Dermis blood vessel endothelial cell (primary cell): ENCODE results near the gene GBX2. TPM values are rescaled to one million over a fixed set of nuclear protein-coding genes. Genes with fewer than 3 reads are reported as not detected.

Experiments used
- DNase-seq: peaks from one replicate; pipeline ENCODE4 v3.0.0; 2010
- total RNA-seq: library from RNA; depleted of rRNA; stranded (reverse); fragments of >200 nt; gene quantifications from 2 replicates; pipeline ENCODE4 v1.2.3, GENCODE V29; 2014

The GBX2 gene
- total RNA-seq, 1 donor from 2014 or later: 0.34 TPM

DNA sequence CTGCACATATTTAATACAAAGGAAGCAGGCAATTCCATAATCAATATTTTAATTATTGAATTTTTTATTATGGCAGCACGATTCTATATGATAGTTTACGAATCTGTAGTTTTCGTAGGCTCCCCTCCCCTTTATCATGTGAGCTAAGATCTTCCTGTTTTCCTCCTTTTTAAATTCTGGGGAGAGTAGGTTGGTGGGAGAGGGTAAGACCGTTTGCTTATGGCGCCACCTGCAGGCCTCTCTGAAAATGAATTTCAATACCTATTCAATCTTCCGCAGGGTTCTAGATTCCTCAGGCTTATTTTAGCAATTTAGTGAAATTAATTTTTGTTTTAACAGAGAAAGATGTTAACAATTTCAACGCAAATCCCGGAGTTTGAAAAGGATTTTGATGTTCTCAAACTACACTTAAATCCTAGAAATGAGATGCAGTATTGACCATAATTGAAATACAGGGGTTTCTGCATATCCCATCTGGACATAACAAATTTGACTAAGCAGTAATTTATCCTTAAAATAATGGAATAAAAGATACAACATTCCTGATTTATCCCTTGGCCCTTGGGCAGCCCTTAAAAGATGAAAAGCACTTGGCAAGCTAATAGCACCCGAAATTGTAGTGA lies 12.8 kb upstream of the GBX2 start:
- DNase-seq: peak; percentile 91

DNA sequence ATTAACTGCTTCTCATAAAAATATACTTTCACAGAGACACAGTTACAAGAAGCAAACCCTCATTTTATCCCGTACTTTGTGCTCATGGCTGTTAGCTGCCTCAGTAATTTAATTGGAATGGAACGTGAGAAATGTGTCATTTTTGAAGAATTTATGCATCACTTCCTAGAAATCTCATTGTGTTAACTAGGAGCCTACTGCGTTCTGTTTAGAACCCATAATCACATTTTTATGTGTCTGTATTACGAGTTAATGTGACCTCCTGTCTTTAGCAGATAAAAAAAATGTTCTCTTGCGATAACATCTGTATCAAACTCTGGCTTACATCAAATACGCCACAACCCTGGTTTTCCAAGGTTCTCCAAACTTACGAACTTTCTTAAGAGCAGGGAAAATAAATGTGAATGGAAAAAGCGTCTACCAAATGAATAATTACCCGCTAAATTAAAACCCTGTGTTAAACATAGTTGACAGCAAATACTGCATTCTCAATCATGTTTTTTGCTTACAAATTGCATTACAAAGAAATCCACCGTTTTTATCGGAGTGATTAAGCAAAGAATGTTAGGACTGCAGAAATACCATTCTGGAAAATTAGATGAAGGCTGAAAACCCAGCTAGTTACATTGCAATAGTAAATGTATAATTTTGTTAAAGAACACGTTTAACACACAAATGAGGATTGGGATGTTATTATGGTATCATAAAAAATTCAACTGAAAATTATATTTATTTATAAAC lies 12.1 kb upstream of the GBX2 start:
- peak; percentile 90 for DNase-seq

DNA sequence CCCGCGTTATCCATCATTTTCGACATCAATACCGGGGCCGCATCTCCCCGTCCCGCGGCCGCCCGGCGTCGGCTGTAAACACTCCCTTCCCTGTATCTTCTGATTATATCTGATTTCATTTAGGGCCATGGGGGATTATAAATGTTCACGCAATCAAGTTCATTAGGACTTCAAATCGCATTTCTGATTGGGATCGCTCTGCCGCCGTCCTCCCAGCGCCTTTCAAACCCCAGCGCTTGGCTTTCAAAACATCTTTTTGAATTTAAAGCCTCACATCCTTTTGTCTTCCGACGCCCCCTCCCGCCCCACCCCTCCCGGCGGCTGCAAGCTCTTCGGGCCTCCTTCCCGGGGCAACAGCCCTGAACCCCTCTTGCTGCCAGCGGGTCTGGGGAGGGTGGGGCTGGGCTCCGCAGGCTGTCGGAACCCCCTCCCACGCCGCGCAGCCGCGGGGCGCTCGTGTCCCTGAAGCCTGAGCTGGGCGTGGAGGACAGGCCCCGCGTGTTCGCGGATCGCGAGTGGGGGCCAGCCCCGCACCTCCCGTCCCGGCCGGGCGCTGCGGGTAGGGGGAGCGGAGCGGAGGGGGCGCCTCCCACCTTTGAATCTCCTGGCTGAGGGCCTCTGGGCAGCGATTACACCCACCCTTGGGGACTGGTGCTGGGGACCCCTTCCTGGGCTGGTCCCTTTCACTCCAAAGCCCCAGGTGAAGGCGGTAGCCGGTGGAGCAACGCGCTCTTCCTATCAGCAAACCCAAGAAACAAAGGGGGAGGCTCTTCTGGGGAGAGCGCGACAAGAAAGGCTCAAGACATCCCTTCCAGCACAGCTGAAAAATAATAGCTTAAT lies 11.3 kb upstream of the GBX2 start:
- DNase-seq: peak; percentile 63

DNA sequence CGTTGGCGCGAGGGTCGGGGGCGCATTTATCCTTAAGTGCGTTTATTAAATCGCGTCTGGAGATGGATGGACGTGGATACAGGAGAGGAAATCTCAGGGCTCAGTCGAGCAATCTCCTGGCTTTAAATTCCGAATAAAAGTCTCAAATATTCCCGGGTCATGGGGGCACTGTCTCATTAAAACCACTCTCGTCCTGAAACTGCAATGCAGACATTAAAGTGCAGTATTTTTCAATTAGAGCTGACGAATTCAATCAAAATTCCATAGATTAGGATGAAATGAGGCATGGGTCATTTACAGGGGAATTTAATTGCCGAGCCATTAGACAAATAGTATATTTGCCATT lies 10.7 kb upstream of the GBX2 start:
- peak; percentile 50 for DNase-seq

DNA sequence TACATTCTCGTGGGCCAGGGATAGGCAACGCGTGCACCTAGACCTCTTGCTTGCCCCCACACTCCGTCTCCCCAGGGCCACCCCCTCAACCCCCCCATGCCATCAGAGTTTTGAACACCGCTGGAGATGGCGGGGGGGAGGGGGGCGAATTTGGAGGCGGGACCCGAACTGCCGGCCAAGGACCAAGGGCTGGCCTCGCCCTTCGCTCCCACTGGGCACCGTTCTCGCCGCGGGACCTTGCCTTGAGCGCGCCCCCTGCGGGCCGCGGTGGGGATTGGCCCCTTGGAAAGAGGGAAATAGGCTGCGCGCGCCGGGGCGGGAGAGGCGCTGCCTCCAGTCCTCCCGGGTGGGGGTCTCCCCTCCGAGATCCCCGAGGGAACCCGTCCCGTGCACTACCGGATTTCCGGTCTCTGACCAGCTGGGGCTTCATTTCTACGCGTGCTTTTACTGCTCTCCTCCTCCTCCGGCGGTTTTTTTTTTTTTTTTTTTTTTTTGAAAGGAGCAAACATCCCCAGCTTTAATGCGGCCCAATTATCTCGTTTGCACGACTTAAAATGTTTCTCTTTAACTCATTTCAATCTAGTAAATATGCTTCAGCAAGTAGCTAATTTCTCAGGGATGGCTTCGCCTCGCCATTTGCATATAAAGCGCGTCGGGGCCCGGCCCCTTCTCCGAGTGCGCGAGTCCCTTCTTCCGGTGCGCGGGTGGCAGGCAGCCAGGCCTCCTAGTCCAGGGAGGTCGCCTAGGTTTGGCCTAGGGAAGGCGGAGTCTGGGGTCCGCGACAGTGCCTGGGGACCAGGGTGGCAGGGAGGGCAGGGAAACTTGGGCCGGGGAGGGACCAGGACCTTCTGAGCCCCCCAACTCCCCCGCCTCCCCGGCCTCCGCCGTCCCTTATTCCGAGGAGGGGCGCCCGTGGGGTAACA lies 10.0 kb upstream of the GBX2 start:
- peak; percentile 88 for DNase-seq

DNA sequence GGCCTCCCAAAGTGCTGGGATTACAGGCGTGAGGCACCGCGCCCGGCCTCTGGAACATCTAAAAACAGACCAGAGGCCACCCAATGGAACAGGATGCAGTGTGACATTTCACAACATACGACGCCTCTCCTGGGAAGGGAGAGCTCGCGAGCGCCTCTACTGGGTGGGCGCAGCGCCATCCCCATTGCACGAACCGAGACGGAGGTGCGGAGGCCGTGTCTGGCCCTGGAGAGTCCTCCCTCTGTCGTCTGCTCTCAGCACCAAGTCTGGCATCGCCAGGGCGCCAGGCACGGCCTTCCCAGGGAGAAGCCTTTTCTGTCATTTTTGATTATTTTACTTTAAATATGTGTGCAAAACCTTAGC lies 9.4 kb upstream of the GBX2 start:
- peak; percentile 77 for DNase-seq

DNA sequence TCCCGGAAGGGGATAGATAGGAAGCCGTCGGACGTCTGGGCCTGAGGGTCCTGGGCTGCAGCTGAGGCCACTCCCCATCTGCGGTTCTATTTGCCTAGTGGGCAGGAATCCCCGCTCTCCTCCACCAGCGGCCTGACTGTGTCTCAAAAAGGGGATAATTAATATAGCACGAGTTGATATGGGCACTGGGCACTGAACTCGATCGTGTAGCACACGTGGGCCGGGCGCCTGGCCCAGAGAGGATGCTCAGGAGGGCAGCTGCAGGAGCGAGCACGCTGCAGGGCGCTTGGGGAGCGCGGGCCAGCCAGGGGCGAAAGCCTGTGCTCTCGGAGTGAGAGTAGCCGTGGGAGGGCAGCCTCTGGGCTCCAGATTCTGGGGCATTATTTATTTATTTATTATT lies 8.8 kb upstream of the GBX2 start:
- DNase-seq: no peak

DNA sequence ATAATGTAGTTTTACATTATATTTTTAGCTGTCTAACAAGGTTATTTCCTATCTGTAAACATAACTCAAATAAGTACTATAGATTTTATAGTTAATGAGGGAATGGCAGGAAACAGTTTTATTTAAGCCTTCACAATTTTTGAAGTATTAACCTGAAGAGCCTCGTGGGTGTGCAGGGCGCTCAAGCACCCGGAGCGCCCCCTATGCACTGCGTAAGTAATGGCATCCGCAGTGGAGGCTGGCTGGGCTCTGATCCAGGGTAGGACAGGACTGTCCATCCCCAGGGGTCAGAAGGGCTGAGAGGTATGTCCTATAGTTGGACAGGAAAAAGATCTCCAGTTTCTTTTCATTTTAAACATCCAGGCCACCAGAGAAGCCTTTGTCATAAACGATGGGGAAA lies 8.2 kb upstream of the GBX2 start:
- peak; percentile 76 for DNase-seq

DNA sequence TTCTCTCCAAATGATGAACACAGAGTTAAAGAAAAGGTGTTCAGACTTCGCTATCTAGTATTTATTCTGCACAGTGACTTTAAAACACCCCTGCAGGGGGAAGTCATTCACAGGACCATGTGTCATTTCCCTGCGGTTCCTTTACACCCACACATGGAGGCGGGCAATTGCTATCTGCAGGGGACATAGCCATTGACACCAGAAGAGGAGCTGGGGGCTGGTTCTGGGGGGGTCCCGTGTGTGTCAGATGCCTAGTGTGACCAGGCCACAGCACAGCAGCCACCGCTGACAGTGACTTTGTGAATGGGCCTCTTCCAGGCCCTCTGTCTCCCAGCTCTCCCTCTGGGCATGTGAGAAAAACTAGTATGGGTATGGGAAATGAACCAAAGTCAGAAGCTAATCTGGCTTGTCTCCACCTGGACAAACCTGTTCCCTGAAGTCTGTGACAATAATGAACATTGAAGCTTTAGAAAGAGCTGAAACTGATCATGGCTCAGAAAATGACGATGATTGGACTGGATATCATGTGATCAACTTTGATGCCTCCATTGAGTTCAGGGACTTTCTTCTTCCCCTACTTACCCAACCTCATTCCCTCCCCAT lies 7.5 kb upstream of the GBX2 start:
- DNase-seq: peak; percentile 35

DNA sequence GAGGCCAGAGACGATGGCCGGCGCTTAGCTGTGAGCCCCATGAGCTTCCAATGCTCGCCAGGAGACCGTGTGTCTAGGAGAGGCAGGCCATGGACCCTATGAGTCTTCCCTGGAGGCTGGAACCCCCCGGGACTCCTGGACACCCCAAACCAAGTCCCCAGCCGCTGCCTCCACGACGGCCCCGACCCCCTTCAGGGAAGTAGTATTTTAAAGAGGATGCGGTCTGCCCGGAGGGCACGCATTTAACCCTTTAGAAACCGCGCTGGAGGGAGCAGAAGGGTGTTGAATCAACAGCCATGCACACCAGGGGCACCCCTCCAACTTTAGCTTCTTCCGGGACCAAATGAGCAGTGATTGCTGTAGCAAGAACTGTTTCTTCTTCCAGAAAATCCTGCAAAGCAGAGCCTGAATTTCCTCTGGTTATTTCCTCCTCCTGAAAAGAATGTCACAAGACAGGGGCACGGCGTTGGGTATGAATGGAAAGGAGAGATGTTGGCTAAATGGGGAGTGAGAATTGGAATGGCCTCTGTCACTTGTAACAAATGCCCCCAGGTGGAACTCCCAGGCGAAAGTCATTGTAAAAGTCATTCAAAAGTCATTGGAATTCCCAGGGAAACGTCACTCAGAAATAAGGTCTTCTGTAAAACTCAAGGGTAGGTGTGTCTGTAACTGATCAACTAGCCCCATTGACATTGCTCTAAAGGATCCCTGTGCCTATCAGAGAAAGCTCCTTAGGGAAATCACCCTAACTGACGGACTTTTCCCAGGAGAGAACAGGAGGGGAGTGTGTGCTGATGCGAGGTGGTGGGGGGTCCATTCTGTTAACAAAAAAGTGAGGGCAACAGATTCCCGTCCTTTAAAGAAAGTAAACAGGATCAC lies 5.8 kb upstream of the GBX2 start:
- no peak for DNase-seq

DNA sequence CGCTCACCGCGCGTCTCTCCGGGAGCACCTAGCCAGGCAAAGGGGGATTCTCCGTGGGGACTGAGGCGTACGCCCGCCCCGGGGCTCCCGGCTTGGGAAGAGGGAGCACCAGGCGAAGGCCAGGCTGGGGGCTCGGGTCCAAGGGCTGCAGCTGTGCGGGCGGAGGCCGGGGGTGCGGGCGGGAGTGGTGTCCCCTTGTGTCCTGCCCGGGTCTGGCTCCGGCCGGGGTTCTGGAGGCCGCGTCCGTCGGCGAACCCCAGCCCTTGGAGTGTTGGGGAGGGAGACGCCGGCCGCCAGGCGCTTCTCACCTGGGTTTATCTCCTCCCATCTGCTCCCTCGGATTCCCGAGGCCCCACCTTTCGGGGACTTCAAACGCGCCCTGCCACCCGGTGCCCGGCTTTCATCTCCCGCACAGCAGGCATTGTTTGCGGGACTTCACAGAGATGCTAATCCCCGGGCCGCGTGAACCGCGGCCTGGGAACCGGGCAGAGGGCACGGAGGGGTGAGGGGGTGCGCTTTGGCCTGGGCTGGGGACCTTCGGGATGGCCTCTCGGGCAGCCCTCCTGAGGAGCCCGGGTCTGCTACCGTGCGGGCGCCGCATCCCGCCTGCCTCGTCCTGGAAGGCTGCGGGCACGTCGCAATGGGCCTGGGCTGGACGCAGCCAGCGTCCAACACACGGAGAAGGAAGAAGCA lies 5.0 kb upstream of the GBX2 start:
- DNase-seq: no peak

DNA sequence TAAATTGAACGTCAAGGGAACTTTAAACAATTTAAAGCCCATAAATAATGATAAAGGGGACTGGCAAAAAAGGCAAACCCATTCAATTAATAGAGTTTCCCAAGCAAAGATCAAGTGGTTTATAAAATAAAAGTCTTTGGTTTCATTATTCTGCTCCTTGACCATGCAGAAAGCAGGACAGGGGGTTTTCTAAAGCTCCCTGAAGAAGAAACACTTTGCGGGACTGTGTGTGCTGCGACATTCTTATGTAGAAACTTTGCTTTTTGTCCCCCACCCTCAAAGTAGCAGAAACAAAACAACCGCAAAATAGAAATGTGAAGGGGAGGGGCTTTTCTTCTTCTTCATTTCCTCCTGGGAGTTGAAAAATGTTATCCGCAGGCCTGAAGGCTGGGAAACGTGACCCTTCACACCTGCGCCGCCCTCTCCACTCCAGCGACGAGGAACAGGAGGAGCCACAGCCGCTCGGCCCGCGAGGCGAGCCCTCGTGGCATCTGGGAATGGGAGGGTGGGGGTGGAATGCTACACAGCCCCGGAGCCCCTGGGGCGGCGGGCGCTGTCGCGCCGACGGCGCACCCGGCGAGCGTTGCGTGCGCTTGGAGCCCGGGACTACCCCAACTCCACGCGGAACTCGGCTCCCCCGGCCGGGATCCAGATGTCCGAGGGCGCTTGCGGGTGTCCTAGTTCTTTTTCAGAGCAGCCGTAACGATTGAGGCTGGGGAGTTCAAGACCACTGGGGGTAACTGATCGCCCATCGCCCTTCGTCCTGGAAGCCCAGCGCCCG lies 4.3 kb upstream of the GBX2 start:
- no peak for DNase-seq

DNA sequence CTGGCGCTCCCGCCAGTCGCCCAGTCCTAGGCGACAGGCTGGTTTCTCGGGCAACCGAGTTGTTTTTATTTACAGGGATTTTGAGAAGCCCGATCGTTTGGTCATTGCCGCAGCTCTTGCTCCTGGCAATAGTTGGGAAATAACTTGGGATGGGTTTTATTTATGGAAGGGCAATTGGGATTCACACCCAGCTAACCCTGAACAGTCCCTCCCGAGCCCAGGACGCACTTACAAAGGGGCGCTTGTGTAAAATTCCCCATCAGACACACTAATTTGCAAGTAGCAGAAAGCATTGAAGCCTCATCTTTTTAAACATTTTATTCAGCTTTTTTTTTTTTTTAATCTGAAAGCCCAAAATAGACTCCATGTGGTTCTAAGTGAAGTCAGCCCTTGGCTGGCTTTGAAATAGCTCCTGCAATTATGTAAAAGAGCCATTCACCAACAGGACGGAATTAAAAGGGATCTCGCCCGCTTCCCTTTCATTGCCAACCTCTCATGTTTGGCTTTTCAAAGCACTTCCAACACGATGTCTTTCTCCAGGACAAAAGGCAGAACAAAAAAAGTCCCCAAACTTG lies 3.6 kb upstream of the GBX2 start:
- no peak for DNase-seq

DNA sequence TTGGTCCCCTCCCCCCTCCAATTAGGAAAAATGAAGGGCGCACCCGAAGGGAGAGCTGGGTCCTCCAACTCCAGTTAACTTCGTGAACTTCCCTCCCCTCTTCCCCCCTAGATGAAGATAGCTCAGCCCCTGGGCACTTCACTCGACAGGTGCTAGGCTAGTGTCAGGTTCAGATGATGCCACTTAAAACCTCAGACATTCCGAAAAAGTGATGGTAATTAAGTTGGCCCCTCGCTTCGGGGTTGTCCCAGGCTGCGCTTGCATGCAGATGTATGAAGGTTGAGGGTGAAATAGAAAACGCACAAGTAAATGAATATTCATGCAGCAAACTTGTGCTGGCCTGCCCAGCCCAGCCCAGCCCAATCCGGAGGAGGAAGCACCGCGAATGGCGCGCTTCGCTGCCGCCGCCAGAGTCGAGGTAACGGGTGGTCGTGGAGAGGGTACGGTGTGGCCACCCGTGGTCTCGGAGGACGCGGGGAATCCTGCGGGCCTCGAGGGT lies 3.0 kb upstream of the GBX2 start:
- no peak for DNase-seq

DNA sequence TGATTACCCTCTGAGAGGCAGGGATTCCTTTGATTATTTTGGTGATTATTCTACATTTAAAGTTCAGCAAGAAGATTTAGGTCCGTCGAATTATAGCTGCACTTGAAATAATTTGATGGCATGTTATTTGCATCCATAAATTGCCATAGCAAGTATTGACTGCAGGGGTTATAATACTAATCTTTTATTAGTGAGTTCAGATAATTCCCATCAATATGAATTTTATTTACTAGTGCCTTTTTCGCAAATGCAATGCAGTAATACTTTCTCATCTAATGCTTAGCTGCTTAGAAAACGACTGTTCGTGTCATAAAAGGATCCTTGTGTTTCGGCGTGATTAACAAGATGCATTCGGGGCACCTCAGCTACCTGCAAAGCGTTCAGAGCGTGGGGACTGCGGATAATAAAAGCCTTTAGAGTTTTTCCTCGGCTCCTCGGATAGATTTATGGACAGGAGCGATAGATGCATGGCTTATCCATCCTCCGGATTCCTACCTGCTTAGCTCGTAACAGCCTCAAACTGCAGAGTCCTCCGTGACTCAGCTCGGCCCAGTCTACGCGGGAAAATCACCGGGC lies 2.5 kb upstream of the GBX2 start:
- DNase-seq: no peak

DNA sequence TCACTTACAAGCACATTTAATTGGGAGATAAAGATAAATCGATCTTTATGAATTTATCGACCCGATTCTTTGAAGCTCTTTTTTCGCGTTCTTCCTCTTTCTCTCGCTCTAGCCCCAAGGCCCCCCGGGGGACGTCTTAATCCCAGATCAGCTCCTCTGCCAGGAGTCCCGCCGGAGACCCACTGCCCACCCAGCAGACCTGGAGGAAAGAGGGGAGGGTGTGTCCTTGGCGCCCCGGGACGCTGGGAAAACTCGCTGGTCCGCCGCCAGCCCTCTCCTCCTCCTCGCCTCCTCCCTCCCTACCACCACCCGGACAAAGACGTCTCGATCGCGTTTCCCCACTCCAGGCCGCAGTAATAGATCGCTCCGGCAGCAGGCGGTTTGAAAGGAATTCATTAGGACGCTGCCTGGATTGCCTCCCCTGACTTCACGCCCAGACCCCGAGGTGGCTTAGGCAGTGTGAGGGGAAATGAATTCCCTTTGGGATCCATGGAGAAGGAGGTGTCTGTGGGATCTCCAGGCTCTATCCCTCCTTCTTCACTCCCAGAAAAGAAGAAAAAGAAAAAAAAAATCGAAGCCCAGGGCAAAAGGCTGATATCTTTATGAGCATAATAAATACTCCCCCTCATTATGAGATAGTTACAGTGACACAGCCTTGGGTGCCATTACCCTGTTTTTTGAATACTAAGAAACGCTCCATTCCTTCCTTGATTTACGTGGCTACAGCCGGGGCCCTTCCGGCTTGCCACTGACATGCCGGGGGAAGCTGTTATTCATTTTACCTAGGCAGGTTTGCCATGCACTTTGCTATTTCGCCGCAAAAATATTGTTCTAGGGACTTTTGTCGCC lies 1.8 kb upstream of the GBX2 start:
- no peak for DNase-seq

DNA sequence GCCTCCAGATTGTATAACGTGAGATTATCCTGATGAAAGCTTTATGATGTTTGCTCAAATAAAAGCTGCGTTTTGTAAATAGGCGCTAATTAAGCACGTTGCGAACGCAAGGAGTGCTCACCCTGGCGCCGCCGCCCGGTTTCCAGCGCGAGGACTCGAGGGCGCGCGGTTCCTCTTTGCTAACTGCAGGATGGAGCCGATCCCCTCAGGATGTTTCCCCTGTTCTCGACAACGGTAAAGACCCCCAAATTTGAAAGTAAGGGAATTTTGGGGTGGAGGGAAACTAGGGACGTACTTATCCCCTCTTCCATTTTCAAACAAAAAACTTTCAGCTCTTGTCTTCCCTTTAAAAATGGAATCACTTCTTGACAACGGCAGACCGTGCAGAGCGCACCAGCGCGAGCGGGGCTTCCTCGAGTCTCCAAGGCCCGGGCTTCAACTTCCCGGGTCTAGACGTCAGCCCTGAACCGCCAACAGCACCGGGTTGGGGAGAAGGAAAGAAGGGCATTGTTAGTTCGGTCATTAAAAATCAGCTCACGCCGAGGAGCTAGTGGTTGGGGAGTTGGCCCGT lies 1.1 kb upstream of the GBX2 start:
- peak; percentile 54 for DNase-seq
